Osteocyte (in vitro differentiated cells): ENCODE data around the gene SAC3D1. TPM values are rescaled to one million over a fixed set of nuclear protein-coding genes. Genes with fewer than 3 reads are reported as not detected.
A peak's percentile ranks its signal among the peaks of the same experiment; 100 is the strongest.

Experiments
- DNase-seq: peaks from one replicate; pipeline ENCODE4 v3.0.0; 2021; ENCODE audit warnings: mixed read lengths; ENCODE audit not compliant: unreplicated experiment; ENCODE audit errors: extremely low spot score
- H3K27ac Mint-ChIP-seq: one replicate; pipeline ENCODE4 v1.8.0; 2021; ENCODE audit warnings: mild to moderate bottlenecking, mixed read lengths; ENCODE audit not compliant: unreplicated experiment
- H3K27me3 Mint-ChIP-seq: one replicate; pipeline ENCODE4 v1.8.0; 2021; ENCODE audit warnings: mixed read lengths; ENCODE audit not compliant: unreplicated experiment
- H3K36me3 Mint-ChIP-seq: one replicate; pipeline ENCODE4 v1.8.0; 2021; ENCODE audit warnings: mixed read lengths; ENCODE audit not compliant: unreplicated experiment
- H3K4me1 Mint-ChIP-seq: one replicate; pipeline ENCODE4 v1.8.0; 2021; ENCODE audit warnings: mixed read lengths; ENCODE audit not compliant: unreplicated experiment
- H3K4me3 Mint-ChIP-seq: one replicate; pipeline ENCODE4 v1.8.0; 2021; ENCODE audit warnings: mild to moderate bottlenecking, moderate library complexity, mixed read lengths; ENCODE audit not compliant: unreplicated experiment
- H3K9me3 Mint-ChIP-seq: one replicate; pipeline ENCODE4 v1.8.0; 2021; ENCODE audit warnings: mixed read lengths; ENCODE audit not compliant: unreplicated experiment
- CTCF ChIP-seq: fragments of 200-600 bp; sonication (generic); IDR thresholded peaks from 2 replicates; pipeline ENCODE4 v1.5.0; 2021; ENCODE audit warnings: antibody characterized with exemption, mild to moderate bottlenecking, moderate library complexity
- total RNA-seq: library from RNA; stranded (reverse); gene quantifications from 2 replicates; pipeline ENCODE4 v1.2.1, GENCODE V29; 2021

Gene SAC3D1
- total RNA-seq, 1 donor from 2014 or later = 15.0 TPM

DNA sequence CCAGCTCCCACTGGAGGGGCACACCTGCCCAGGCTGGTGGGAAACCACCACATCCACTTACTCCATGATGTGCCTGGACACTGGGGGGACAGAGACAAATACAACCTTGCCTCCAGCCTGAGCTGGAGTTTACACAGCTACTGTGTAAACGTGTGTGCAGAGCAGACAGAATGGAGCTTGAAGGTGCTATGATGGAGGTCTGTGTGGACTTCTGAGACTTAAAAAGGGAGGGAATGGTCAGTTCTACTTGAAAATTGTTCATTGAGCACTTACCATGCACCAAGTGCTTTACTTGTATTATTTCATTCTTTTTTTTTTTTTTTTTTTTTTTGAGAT lies 31.6 kb downstream of the SAC3D1 start:
- DNase-seq = no peak
- H3K4me1 Mint-ChIP-seq = no peaks in the 10 kb centered on the region
- H3K9me3 Mint-ChIP-seq = no peaks in the 10 kb centered on the region
- TF ChIP-seq CTCF = no peak
- no peaks in the 10 kb centered on the region for H3K36me3 Mint-ChIP-seq
- H3K4me3 Mint-ChIP-seq = no peak overlapping the region
- no peak overlapping the region for H3K27ac Mint-ChIP-seq
- H3K27me3 Mint-ChIP-seq = no peaks in the 10 kb centered on the region

- no peaks in the 10 kb centered on the region for H3K27me3 Mint-ChIP-seq
- H3K4me3 Mint-ChIP-seq = no peak overlapping the region
- no peak for DNase-seq
- no peaks in the 10 kb centered on the region for H3K4me1 Mint-ChIP-seq
- no peak for TF ChIP-seq CTCF
- no peak overlapping the region for H3K27ac Mint-ChIP-seq
- no peaks in the 10 kb centered on the region for H3K9me3 Mint-ChIP-seq
- no peaks in the 10 kb centered on the region for H3K36me3 Mint-ChIP-seq
Measured at GRCh38 chr11:65077451-65077850, 36.4 kb downstream of the SAC3D1 start.

- TF ChIP-seq CTCF = peak; percentile 45
- no peaks in the 10 kb centered on the region for H3K9me3 Mint-ChIP-seq
- peaks cover 7% of the 10 kb centered on the region for H3K4me1 Mint-ChIP-seq
- DNase-seq = no peak
- H3K27ac Mint-ChIP-seq = no peak overlapping the region
- H3K27me3 Mint-ChIP-seq = no peaks in the 10 kb centered on the region
- H3K36me3 Mint-ChIP-seq = no peaks in the 10 kb centered on the region
- H3K4me3 Mint-ChIP-seq = no peak overlapping the region
Measured at GRCh38 chr11:65078151-65078550, 37.1 kb downstream of the SAC3D1 start.

DNA sequence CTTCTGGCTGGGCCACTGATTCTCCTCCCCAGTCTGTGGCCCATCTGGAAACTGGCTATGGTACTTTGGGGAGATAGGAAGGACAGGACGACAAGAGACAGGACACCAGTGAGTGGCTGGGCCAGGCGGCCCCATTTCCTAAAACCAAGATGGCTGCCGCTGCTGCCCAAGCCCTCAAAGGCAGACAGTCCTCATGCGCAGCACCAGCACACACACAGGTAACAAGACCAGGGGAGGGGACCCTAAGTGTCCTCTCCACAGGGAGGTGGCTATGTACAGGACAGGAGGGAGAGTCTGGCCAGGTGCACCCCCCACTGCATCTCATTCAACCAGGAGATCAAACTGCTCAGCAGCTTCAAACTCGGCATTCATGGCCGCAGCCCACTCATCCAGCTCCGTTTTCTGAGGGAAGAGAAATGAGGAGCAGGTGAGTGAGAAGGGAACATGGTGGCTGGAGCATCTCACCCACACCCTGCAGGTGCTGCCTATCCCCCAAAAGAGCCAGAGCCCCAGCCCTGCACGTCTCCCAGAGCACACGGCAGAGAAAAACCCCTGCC lies 37.9 kb downstream of the SAC3D1 start:
- Mint-ChIP-seq H3K9me3 (no peaks in the 10 kb centered on the region), H3K4me1 (peaks cover 12% of the 10 kb centered on the region), H3K27ac (no peak overlapping the region), H3K36me3 (no peaks in the 10 kb centered on the region), H3K27me3 (no peaks in the 10 kb centered on the region), H3K4me3 (no peak overlapping the region)
- TF ChIP-seq CTCF = no peak
- DNase-seq = no peak

DNA sequence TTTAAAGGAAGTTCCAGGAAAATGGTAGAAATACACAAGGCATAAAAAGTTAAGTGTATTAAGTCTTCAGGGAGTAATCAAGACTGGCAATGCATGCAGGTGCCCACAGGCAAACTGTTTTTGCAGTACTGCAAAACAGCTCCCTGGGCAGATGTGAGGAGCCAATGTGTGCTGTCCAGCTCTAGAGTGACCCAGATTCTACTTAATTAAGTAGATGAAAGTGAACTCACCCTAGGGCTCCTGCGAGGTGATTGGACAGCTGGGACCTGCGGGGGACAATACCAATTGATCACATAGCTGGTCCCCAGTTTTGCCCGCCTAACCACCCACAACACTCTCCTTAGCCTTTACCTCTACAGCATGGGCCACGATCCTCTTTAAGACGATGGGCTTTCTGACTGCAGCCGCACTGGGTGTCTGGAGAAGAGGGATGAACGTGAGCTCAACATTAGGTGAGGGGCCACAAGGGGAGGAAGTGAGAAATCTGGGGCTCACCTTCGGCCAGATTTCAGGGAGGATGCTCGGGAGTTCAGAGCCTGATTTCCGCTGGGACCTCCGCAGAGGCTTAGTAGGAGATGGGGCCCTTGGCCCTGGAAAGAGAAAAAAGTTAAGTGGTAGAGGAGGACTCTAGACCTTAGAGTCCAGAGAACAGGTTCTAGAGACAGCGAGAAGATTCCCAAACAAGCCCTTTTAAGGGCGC lies 42.3 kb downstream of the SAC3D1 start:
- no peak for DNase-seq
- peaks cover 5% of the 10 kb centered on the region for H3K36me3 Mint-ChIP-seq
- peak overlapping the region; percentile 93 for H3K4me3 Mint-ChIP-seq
- no peak for TF ChIP-seq CTCF
- no peaks in the 10 kb centered on the region for H3K27me3 Mint-ChIP-seq
- H3K9me3 Mint-ChIP-seq = no peaks in the 10 kb centered on the region
- H3K4me1 Mint-ChIP-seq = peaks cover 28% of the 10 kb centered on the region
- peak overlapping the region; percentile 97 for H3K27ac Mint-ChIP-seq
